Measurements from ENCODE around the gene EFCAB13.
A peak's percentile ranks its signal among the peaks of the same experiment; 100 is the strongest.
"Not testable (repeated sequence)": the region's sequence is repeated elsewhere in the genome, so short reads cannot be mapped to it uniquely, and the experiment has no call there.

The EFCAB13 gene

DNA sequence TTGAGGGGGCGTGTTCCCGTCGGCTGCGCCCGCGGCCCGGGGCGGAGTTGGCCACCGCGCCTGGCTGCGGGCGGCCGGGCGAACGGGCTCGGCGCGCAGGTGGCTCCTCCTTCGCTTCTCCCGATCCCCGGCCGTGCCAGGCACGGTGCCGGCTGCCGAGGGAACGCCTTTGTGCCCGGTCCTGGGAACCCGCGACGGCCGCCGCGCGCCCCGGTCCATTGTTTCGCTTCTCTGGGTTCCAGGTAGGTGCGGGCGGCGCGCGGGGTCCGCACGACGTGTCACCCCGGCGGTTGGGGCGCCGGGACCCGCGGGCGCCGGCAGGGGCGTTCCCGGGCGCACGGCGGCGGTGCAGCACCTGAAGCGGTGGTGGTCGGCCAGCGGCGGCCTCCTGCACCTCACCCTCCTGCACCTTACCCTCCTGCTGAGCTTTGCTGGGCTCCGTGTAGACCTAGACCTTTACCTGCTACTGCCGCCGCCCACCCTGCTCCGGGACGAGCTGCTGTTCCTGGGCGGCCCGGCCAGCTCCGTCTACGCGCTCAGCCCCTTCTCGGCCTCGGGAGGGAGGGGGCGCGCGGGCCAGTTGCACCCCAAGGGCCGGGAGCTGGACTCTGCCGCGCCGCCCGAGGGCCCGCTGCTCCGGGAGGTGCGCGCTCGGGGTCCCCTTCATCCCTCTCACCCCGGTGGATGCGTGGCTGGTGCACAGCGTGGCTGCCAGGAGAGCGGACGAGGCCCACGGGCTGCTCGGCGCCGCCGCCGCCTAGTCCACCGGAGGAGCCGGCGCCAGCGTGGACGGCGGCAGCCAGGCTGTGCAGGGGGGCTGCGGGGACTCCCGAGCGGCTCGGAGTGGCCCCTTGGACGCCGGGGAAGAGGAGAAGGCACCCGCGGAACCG lies 99.9 kb downstream of the EFCAB13 start:
- TF ChIP-seq CTCF (conservative IDR thresholded peaks at IDR 0.05; ENCODE audit: low read depth, low read length): no peak
- Histone ChIP-seq H3K9ac (no peak overlapping the region), H3K79me2 (ENCODE audit: insufficient read depth, low read depth) (no peaks in the 10 kb centered on the region), H3K4me3 (IDR thresholded peaks at IDR 0.05; ENCODE audit: insufficient read depth, low read depth, low read length) (no peak overlapping the region), H3K27ac (no peak overlapping the region), H3K36me3 (ENCODE audit: insufficient read depth) (no peaks in the 10 kb centered on the region), H3K4me2 (peak overlapping the region; percentile 44), H2AFZ (ENCODE audit: low read depth) (peak overlapping the region; percentile 52), H3K4me1 (ENCODE audit: low read depth, poor library complexity, severe bottlenecking) (peaks cover 6% of the 10 kb centered on the region), H3K27me3 (ENCODE audit: insufficient read depth, low read depth) (peaks cover 8% of the 10 kb centered on the region; the same call in 1 of the 2 replicates), H4K20me1 (ENCODE audit: insufficient read depth) (no peaks in the 10 kb centered on the region)

DNA sequence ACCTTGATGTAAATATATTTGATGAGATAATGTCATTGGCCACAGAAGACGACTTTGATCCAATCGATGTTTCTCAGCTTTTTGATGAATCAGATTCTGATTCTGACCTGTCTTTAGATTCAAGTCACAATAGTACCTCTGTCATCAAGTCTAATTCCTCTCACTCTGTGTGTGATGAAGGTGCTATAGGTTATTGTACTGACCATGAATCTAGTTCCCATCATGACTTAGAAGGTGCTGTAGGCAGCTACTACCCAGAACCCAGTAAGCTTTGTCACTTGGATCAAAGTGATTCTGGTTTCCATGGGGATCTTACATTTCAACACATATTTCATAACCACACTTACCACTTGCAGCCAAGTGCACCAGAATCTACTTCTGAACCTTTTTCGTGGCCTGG lies 101.5 kb downstream of the EFCAB13 start:
- H3K4me2 ChIP-seq; H2AFZ ChIP-seq (ENCODE audit: low read depth); H3K4me3 ChIP-seq (IDR thresholded peaks at IDR 0.05; ENCODE audit: insufficient read depth, low read depth, low read length); H3K4me1 ChIP-seq (ENCODE audit: low read depth, poor library complexity, severe bottlenecking); H3K27ac ChIP-seq; H3K9ac ChIP-seq; H4K20me1 ChIP-seq (ENCODE audit: insufficient read depth); H3K27me3 ChIP-seq (ENCODE audit: insufficient read depth, low read depth); H3K79me2 ChIP-seq (ENCODE audit: insufficient read depth, low read depth); H3K36me3 ChIP-seq (ENCODE audit: insufficient read depth): not testable (repeated sequence)

DNA sequence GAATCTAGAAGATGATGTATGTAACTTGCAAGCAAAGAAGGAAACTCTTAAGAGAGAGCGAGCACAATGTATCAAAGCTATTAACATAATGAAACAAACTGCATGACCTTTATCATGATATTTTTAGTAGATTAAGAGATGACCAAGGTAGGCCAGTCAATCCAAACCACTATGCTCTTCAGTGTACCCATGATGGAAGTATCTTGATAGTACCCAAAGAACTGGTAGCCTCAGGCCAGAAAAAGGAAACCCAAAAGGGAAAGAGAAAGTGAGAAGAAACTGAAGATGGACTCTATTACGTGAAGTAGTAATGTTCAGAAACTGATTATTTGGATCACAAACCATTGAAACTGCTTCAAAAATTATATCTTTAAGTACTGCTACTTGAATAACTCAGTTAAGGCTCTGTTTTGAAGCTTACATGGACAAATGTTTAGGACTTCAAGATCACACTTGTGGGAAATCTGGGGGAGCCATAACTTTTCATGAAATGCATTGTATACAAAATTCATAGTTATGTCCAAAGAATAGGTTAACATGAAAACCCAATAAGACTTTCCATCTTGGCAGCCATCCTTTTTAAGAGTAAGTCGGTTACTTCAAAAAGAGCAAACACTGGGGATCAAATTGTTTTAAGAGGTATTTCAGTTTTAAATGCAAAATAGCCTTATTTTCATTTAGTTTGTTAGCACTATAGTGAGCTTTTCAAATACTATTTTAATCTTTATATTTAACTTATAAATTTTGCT lies 102.3 kb downstream of the EFCAB13 start:
- not testable (repeated sequence) for H3K4me3 ChIP-seq (IDR thresholded peaks at IDR 0.05; ENCODE audit: insufficient read depth, low read depth, low read length); H4K20me1 ChIP-seq (ENCODE audit: insufficient read depth); H2AFZ ChIP-seq (ENCODE audit: low read depth); H3K79me2 ChIP-seq (ENCODE audit: insufficient read depth, low read depth); H3K4me2 ChIP-seq; H3K27me3 ChIP-seq (ENCODE audit: insufficient read depth, low read depth); H3K27ac ChIP-seq; H3K36me3 ChIP-seq (ENCODE audit: insufficient read depth); H3K4me1 ChIP-seq (ENCODE audit: low read depth, poor library complexity, severe bottlenecking); H3K9ac ChIP-seq

- H3K4me3 ChIP-seq (IDR thresholded peaks at IDR 0.05; ENCODE audit: insufficient read depth, low read depth, low read length): no peak overlapping the region
These were observed 104.2 kb downstream of the EFCAB13 start for GRCh38 chr17:47427985-47428384.

GRCh38 chr17:47432240-47432639 lies 108.5 kb downstream of the EFCAB13 start:
- H2AFZ ChIP-seq (ENCODE audit: low read depth); H3K27me3 ChIP-seq (ENCODE audit: insufficient read depth, low read depth); H3K4me1 ChIP-seq (ENCODE audit: low read depth, poor library complexity, severe bottlenecking); H3K4me3 ChIP-seq (IDR thresholded peaks at IDR 0.05; ENCODE audit: insufficient read depth, low read depth, low read length); H3K36me3 ChIP-seq (ENCODE audit: insufficient read depth); H4K20me1 ChIP-seq (ENCODE audit: insufficient read depth); H3K27ac ChIP-seq; H3K79me2 ChIP-seq (ENCODE audit: insufficient read depth, low read depth); H3K4me2 ChIP-seq; H3K9ac ChIP-seq: not testable (repeated sequence)

More at GRCh38 chr17:47427985-47428384, 104.2 kb downstream of the EFCAB13 start:
- Histone ChIP-seq H4K20me1 (ENCODE audit: insufficient read depth) (no peaks in the 10 kb centered on the region), H3K4me1 (ENCODE audit: low read depth, poor library complexity, severe bottlenecking) (peaks cover 1% of the 10 kb centered on the region), H3K9ac (no peak overlapping the region), H3K36me3 (ENCODE audit: insufficient read depth) (no peaks in the 10 kb centered on the region), H3K27me3 (ENCODE audit: insufficient read depth, low read depth) (peaks cover 1% of the 10 kb centered on the region; the same call in 1 of the 2 replicates), H2AFZ (ENCODE audit: low read depth) (no peak overlapping the region), H3K27ac (no peak overlapping the region), H3K4me2 (no peak overlapping the region), H3K79me2 (ENCODE audit: insufficient read depth, low read depth) (no peaks in the 10 kb centered on the region)
- no peak for TF ChIP-seq CTCF (conservative IDR thresholded peaks at IDR 0.05; ENCODE audit: low read depth, low read length)

All from KMS-11 (cell line).